Right lobe of liver (tissue), 6 donors: ENCODE measurements around the gene PLXNB1. TPM values are rescaled to one million over a fixed set of nuclear protein-coding genes. Genes with fewer than 3 reads are reported as not detected.
A peak's percentile ranks its signal among the peaks of the same experiment; 100 is the strongest.

Source experiments
- ATAC-seq, 4 donors: fragments of 200-7000 bp; cut with Tn5 transposase; one replicate each; pipeline ENCODE4 v1.9.1; 2020; ENCODE audit warnings: mild to moderate bottlenecking in 4 of 4, moderate library complexity in 4 of 4
- DNase-seq, 3 donors: peaks; one replicate each; pipeline ENCODE4 v3.0.0-alpha.2; 2020
- H3K27ac ChIP-seq, 3 donors: fragments of 200-600 bp; one replicate each; pipeline ENCODE4 v1.8.0; 2022
- H3K27me3 ChIP-seq, 2 donors: fragments of 200-600 bp; one replicate each; pipeline ENCODE4 v1.8.0; 2022
- H3K36me3 ChIP-seq, 4 donors: fragments of 200-600 bp; sonication (generic) in 1 of 4; one replicate each; pipeline versions ENCODE4 v1.5.1 to v1.8.0; 2017 to 2022; ENCODE audit warnings: control low read depth in 1 of 4
- H3K4me1 ChIP-seq, 4 donors: fragments of 200-600 bp; sonication (generic) in 1 of 4; one replicate each; pipeline versions ENCODE4 v1.5.1 to v1.8.0; 2017 to 2022; ENCODE audit warnings: control low read depth in 1 of 4
- H3K4me3 ChIP-seq, 3 donors: fragments of 200-600 bp; one replicate each; pipeline ENCODE4 v1.8.0; 2022
- H3K9me3 ChIP-seq, 4 donors: fragments of 200-600 bp; sonication (generic) in 1 of 4; one replicate each; pipeline versions ENCODE4 v1.5.1 to v1.8.0; 2017 to 2022; ENCODE audit warnings: control low read depth in 1 of 4
- POLR2A ChIP-seq: fragments of 450-650 bp; IDR thresholded peaks from one replicate; pipeline ENCODE4 v1.6.1; 2017; ENCODE audit warnings: antibody characterized with exemption, mild to moderate bottlenecking
- WGBS: methylation state at CpG from one replicate; pipeline ENCODE4 v1.1.6; 2018; ENCODE audit warnings: low coverage, low lambda C conversion rate; ENCODE audit not compliant: insufficient coverage; ENCODE audit errors: missing lambda C conversion rate; 5-methylcytosine and 5-hydroxymethylcytosine counted together
- intact Hi-C, 2 donors: fragments of 100-400 bp; cut with DNase I; formaldehyde crosslinking; loops; one replicate each; pipeline versions ENCODE4 v1.11.2 to v1.14.1; 2022
- total RNA-seq, 6 experiments: library from RNA; depleted of rRNA in 2 of 6; stranded (reverse); fragments of >200 nt in 2 of 6; fragmentation: NEBNext Ultra II Directional in 3 of 6; extraction: Animal tissue kit (Norgen Biotek cat#: 25700) in 3 of 6; gene quantifications; one replicate each; pipeline versions ENCODE4 v1.1.0 to v1.2.4, GENCODE V29; 2016 to 2023
- TF ChIP-seq, protein P1 (sequence below), 4 donors: fragments of 200-600 bp in 3 of 4; fragments of 450-650 bp in 1 of 4; IDR thresholded peaks; one replicate each; pipeline versions ENCODE4 v1.5.1 to v1.8.0; 2016 to 2022; ENCODE audit warnings: antibody characterized with exemption in 4 of 4, mild to moderate bottlenecking in 2 of 4
- donor health status: DM: no; HTN: yes; CAD: no.
- donor health status: DM: no; HTN: no; CAD: no.
- donor health status: DM: no; HTN: no; CAD: no.
- donor health status: DM: no; HTN: yes; CAD: no.
- donor health status: DM: no; HTN: yes; CAD: no.

The PLXNB1 gene
- total RNA-seq, 6 experiments from 2014 or later, result 65.9 to 132 (median 86.5) TPM

DNA sequence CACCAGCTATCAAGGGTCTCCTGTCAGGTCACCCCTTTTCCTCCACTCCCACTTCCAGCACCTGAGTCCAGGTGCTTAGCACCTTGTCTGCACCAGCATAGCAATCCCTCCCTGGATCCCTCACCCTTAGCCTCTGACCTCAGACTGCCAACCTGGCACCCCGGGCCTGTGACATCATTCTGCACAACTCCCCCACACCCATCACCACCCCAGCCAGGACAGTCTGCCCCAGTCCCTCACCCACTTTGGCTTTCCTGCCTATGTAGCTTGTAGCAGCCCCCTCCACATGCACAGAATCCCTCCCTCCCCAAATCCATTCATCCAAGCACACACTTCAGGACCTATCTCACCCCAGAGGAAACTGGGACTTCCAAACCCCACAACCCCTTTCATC lies 819 bp upstream of the PLXNB1 start:
- peak in 1 of 3 donors; percentile 51 for DNase-seq
- peak in 3 of 4 donors; percentile 1 to 10 (median 3) for ATAC-seq
- H3K4me1 ChIP-seq, result peaks cover 0 to 46% (median 23%) of the 10 kb centered on the region in 4 donors
- peak overlapping the region in 1 of 3 donors; percentile 78 for H3K4me3 ChIP-seq
- peaks cover 0 to 14% (median 0%) of the 10 kb centered on the region in 4 donors for H3K36me3 ChIP-seq
- no peaks in the 10 kb centered on the region for H3K27me3 ChIP-seq
- TF ChIP-seq, protein P1, sequence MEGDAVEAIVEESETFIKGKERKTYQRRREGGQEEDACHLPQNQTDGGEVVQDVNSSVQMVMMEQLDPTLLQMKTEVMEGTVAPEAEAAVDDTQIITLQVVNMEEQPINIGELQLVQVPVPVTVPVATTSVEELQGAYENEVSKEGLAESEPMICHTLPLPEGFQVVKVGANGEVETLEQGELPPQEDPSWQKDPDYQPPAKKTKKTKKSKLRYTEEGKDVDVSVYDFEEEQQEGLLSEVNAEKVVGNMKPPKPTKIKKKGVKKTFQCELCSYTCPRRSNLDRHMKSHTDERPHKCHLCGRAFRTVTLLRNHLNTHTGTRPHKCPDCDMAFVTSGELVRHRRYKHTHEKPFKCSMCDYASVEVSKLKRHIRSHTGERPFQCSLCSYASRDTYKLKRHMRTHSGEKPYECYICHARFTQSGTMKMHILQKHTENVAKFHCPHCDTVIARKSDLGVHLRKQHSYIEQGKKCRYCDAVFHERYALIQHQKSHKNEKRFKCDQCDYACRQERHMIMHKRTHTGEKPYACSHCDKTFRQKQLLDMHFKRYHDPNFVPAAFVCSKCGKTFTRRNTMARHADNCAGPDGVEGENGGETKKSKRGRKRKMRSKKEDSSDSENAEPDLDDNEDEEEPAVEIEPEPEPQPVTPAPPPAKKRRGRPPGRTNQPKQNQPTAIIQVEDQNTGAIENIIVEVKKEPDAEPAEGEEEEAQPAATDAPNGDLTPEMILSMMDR (IDR thresholded peaks at IDR 0.05), result no peak
- peak; percentile 10 for TF ChIP-seq POLR2A
- intact Hi-C loops, result no loop called here
- peak overlapping the region; percentile 43 to 89 (median 56) for H3K27ac ChIP-seq
- no peaks in the 10 kb centered on the region for H3K9me3 ChIP-seq
- WGBS, result 30% methylated on average over 1 of the region's 1 CpG

DNA sequence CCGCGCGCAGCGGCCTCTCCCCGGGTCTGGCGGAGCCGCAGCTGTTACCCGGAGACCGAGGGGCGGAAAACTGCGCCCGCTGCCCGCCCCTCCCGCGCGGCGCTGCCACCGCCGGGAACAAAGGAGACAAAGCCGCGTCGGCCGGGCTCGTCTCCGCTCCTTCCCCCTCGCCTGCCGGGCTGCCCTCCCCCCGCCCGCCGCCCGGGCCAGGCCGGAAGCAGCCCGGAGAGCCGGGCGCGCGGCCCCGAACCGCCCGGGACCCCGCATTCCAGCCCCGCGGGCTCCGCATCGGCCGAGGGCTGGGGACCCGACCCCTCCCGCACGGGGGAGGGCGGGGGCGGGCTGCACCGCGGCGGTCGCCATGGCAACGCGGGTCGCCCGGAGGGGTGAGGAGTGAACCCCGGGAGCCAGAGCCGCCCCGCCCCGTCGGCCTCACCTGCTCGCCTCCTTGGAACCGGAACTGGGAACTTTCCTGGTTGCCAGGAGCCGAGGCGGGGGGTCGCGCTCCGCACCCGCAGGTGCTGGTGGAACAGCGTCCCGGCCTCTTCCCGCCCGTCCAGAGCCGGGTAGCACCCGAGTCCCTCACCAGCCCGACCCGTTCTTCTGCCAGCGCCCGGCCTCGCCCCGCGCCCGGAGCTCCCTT lies 448 bp downstream of the PLXNB1 start:
- intact Hi-C loops, result no loop called here
- Histone ChIP-seq H3K27me3 (no peaks in the 10 kb centered on the region), H3K27ac (peak overlapping the region; percentile 56 to 89 (median 79)), H3K9me3 (no peaks in the 10 kb centered on the region), H3K4me3 (peak overlapping the region; percentile 78 to 96 (median 85)), H3K4me1 (peaks cover 0 to 55% (median 22%) of the 10 kb centered on the region in 4 donors), H3K36me3 (peaks cover 0 to 14% (median 0%) of the 10 kb centered on the region in 4 donors)
- ATAC-seq (peak; percentile 27 to 63 (median 54)), DNase-seq (peak; percentile 79 to 91 (median 89))
- 4% methylated on average over 5 of the region's 86 CpGs for WGBS
- TF ChIP-seq, protein P1 (IDR thresholded peaks at IDR 0.05), result no peak
- TF ChIP-seq POLR2A, result peak; percentile 45

DNA sequence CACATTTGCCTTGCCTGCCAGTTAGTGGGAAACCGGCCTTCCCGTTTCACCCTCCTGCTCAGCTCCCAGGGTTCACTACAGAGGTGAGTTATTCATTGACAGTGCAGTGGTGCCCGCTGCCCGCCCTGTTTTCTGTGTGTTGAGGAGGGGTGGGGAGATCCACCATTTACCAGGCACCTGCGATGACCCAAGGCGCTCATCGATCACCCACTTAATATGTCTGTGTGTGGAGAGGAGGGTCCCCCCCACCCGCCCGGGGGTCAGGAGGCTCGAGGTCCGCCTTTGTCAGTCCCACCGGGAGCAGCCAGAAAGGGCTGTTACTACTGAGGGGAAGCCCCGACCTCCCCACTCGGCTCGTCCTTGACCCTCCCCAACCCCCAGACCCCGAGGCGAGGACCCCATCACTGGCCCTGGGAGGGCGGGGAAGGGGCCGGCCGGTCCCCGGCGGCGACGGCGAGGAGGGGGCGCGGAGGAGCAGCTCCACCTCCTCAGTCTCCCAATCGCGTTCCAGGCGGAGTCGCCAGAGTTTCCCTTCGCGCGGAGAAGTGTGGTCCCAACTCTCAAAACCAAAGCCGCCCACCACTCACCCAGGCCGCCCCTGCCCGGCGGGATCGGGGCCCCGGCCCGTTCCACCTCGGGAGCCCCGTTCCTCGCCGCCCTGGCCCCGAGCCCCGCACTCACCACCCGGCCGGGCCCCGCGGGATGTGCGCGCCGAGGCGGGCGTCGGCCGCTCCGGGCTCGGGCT lies 1.1 kb downstream of the PLXNB1 start:
- DNase-seq (peak; percentile 72 to 86 (median 82)), ATAC-seq (peak; percentile 58 to 69 (median 68))
- peaks cover under 1 to 60% (median 20%) of the 10 kb centered on the region in 4 donors for H3K4me1 ChIP-seq
- intact Hi-C loops, result no loop called here
- TF ChIP-seq, protein P1 (IDR thresholded peaks at IDR 0.05), result no peak
- no peak for TF ChIP-seq POLR2A
- no peaks in the 10 kb centered on the region for H3K9me3 ChIP-seq
- peak overlapping the region; percentile 56 to 89 (median 79) for H3K27ac ChIP-seq
- 0% methylated on average over 1 of the region's 60 CpGs for WGBS
- peaks cover 0 to 14% (median 0%) of the 10 kb centered on the region in 4 donors for H3K36me3 ChIP-seq
- peak overlapping the region; percentile 78 to 96 (median 85) for H3K4me3 ChIP-seq
- no peaks in the 10 kb centered on the region for H3K27me3 ChIP-seq

DNA sequence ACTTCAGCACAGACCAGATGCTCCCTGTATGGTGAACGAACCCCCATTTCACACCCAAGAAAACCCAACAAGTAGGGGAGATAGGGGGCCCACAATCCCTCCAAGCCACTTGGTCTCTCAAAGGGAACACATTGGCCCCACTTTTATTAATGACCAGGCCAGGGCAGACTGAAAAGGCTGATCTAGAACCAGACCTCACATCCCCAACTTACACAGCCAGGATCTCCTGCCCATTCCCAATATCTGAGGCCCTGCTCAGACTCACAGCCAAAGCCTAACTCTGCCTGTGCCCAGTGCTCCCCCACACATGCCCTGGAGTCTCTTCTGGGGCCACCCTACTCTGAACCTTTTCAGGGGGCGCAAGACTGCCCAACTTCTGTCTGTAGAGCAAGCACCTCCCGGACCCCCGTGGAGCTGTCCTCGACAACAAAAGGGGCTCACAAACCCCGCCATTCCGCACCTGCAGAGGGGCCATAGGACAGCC lies 1.8 kb downstream of the PLXNB1 start:
- no CpG with 5 or more reads among the region's 7 CpGs for WGBS
- Histone ChIP-seq H3K27ac (peak overlapping the region; percentile 56 to 89 (median 79)), H3K27me3 (no peaks in the 10 kb centered on the region), H3K9me3 (no peaks in the 10 kb centered on the region), H3K36me3 (peaks cover 0 to 9% (median 0%) of the 10 kb centered on the region in 4 donors), H3K4me1 (peaks cover 2 to 66% (median 20%) of the 10 kb centered on the region in 4 donors), H3K4me3 (peak overlapping the region; percentile 78 to 96 (median 85))
- no peak for DNase-seq
- ATAC-seq, result no peak
- TF ChIP-seq, protein P1 (IDR thresholded peaks at IDR 0.05), result no peak
- peak; percentile 18 for TF ChIP-seq POLR2A
- intact Hi-C loops, result no loop called here
